AG04449 (cell line): Measurements from ENCODE around the gene KCNH1.
A peak's percentile ranks its signal among the peaks of the same experiment; 100 is the strongest.

Experiments
- CTCF ChIA-PET: fragments of 350-600 bp; formaldehyde crosslinking; extraction: SDS; loops from one replicate; lab custom pipeline; 2021; ENCODE audit warnings: antibody characterized with exemption; lab: Yijun Ruan, JAX
- POLR2A ChIA-PET: fragments of 400-600, 350-600 bp; formaldehyde crosslinking; extraction: SDS; loops from one replicate; lab custom pipeline; 2020; ENCODE audit warnings: antibody characterized with exemption, inconsistent platforms; lab: Yijun Ruan, JAX
- DNase-seq: peaks from one replicate; pipeline ENCODE4 v3.0.0-alpha.2; 2010; ENCODE audit warnings: low read depth, low spot score
- H3K4me3 ChIP-seq: 2 replicates; pipeline ENCODE4 v1.5.1; 2011; ENCODE audit warnings: low read depth, mild to moderate bottlenecking, control low read depth, low read length
- CTCF ChIP-seq: IDR thresholded peaks from one replicate; pipeline ENCODE4 v1.5.1; 2011; ENCODE audit warnings: mild to moderate bottlenecking, moderate library complexity, low read length, control low read depth, inconsistent platforms; ENCODE audit not compliant: insufficient read depth; ENCODE audit errors: missing control alignments

The KCNH1 gene

GRCh38 chr1:210800756-210801155, 333.2 kb downstream of the KCNH1 start:
- no peak for DNase-seq
- CTCF ChIA-PET, result interaction anchor here (0.7 to 1.2 kb wide), 3 partner anchors 15 to 333 kb away, joined by 3 to 6 read pairs (median 6); partner anchors contain the start of gene KCNH1
- POLR2A ChIA-PET, result no interaction called here

GRCh38 chr1:210800301-210800700, 333.6 kb downstream of the KCNH1 start:
- DNase-seq, result no peak
- ChIA-PET POLR2A (no interaction called here), CTCF (interaction anchor here (1.2 kb wide), 1 partner anchor 15 kb away, joined by 6 read pairs; no protein-coding TSS in a partner anchor)
- TF ChIP-seq CTCF, result no peak
- no peak overlapping the region for H3K4me3 ChIP-seq

More at GRCh38 chr1:210800756-210801155, 333.2 kb downstream of the KCNH1 start:
- H3K4me3 ChIP-seq, result no peak overlapping the region
- no peak for TF ChIP-seq CTCF

GRCh38 chr1:210797422-210797821, 336.5 kb downstream of the KCNH1 start:
- no peak overlapping the region for H3K4me3 ChIP-seq
- TF ChIP-seq CTCF, result no peak
- no peak for DNase-seq
- ChIA-PET CTCF (no interaction called here), POLR2A (no interaction called here)

GRCh38 chr1:210796421-210796820, 337.5 kb downstream of the KCNH1 start:
- no peak for DNase-seq
- CTCF ChIA-PET, result no interaction called here
- H3K4me3 ChIP-seq, result no peak overlapping the region
- POLR2A ChIA-PET, result no interaction called here
- no peak for TF ChIP-seq CTCF

- POLR2A ChIA-PET, result no interaction called here
- no peak for TF ChIP-seq CTCF
- DNase-seq, result no peak
- H3K4me3 ChIP-seq, result no peak overlapping the region
- CTCF ChIA-PET, result no interaction called here
Observed at GRCh38 chr1:210794445-210794844, 339.5 kb downstream of the KCNH1 start.

- CTCF ChIA-PET, result no interaction called here
- TF ChIP-seq CTCF, result no peak
- POLR2A ChIA-PET, result no interaction called here
- peak; percentile 61 for DNase-seq
- no peak overlapping the region for H3K4me3 ChIP-seq
Observed at GRCh38 chr1:210792250-210793102, 341.5 kb downstream of the KCNH1 start.
